ENCODE measurements around the gene TUBGCP4.
"Not testable (repeated sequence)": the region's sequence is repeated elsewhere in the genome, so short reads cannot be mapped to it uniquely, and the experiment has no call there.

Gene TUBGCP4, protein sequence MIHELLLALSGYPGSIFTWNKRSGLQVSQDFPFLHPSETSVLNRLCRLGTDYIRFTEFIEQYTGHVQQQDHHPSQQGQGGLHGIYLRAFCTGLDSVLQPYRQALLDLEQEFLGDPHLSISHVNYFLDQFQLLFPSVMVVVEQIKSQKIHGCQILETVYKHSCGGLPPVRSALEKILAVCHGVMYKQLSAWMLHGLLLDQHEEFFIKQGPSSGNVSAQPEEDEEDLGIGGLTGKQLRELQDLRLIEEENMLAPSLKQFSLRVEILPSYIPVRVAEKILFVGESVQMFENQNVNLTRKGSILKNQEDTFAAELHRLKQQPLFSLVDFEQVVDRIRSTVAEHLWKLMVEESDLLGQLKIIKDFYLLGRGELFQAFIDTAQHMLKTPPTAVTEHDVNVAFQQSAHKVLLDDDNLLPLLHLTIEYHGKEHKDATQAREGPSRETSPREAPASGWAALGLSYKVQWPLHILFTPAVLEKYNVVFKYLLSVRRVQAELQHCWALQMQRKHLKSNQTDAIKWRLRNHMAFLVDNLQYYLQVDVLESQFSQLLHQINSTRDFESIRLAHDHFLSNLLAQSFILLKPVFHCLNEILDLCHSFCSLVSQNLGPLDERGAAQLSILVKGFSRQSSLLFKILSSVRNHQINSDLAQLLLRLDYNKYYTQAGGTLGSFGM

DNA sequence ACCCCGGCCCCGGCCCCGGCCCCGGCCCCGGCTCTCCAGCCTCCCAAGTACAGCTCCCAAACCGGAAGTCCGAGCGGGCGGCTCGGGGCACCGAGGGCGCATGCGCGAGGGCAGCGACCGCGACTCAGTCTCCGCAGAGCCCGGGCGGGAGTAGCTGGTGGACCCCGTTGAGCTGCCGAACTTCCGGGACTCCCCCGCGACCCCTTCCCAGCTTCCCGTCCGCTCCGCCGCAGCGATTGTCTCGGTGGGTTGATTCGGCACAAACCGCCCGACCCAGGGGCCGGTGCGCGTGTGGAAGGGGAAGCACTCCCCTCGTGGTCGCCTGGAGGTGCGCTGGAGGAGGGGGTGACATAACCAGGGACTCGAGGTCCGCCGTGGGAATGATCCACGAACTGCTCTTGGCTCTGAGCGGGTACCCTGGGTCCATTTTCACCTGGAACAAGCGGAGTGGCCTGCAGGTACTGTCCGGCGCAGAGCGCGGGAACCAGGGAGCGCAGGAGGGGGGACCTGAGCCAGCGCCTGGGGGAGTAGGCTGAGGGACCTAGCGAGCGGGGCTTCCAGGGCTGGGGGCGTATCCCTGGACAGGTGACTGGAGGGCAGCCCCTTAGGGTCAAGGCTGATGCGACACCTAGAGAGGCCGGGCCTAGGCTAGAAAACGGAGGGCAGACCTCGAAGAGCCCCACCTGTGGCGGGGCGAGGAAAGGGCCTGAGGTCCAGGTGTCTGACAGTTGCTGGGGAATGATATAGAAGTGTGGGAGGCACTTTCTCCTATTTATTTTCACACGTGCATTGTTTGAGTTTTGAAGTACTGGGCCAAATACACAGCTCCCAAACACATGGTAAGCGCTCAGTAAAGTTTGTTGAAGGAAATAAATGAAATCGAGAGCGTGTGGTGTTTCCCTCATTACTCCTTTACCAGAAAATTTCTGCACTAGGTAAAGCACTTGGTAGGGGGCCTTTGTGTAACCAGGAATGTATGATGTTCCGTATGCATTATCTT lies at the start of gene TUBGCP4, which contains the start of gene ZSCAN29:
Gene TUBGCP4, plus strand, starts transcription at position 127 of the 1,000 bp plus-strand sequence. Its CDS starts 254 bp downstream, at position 381.
Gene ZSCAN29, minus strand, starts transcription at position 69 of the 1,000 bp plus-strand sequence. CDS start 1,130 bp downstream, outside the sequence.
- DNase-seq (ENCODE audit: low read depth in 2 of 2) = peak; percentile 75 to 80

DNA sequence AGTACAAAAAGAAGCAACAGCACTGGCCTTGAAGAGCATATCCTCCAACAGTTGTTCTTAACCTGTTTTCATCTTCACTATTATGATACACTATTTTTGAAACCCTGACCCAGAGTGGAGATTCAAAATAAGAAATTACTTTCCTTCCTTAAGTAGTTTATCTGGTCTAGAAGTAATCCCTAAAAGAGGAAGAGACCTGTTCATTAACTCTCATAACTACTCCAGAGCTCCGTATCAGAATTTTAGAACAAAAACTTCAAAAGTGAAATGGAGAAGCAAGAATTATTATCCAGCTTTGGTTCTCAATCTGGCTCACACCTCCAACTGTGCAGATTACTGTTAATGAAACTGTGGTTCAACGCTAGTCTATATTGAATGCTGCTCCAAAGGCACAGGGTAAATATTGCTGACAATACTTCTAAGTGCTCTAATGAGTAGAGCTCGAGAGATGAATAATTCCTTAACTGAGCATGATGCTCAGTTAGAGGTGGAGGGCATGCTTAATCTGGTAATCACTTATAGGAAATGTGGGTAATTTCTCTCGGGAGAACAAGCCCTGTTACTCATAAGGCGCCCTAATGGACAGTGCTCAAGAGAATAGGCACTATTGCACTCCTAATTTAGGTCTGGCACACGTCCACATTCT lies 45.7 kb upstream of the TUBGCP4 start:
- DNase-seq (ENCODE audit: low read depth in 2 of 2) = no peak

DNA sequence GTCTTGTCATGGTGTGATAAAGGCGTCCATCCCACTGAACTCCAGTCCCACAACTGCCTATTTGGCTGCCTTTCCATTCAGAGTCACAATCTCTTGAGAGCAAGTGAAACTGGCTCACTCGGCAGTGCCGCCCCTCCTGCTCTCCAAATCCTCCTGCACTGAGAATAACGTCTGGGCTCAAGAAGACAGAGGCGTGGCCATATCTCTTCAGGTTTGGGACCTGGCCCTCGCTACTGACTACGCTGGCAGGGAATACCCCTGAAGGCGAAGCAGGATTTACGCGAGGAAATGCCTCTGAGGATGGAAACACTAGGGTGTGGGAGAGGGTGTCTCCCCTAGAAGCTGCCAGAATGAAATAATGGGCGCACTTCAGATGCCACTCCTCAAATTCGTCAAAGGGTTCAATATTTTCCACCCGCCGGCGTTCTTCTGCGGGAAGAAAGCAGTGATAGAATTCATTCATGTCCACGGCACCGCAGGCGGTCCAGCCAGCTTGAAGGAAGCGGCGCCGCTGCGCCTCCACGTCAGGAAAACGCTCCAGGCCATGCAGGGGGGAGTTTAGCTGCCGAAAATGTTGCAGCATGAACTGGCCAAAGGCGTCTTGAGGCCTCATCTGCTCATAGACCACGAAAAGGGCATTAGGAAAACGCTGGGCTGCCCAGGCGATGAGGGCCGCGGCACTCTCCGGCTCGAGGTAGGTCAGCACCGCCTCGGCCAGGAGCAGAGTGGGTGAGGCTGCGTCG lies 41.5 kb upstream of the TUBGCP4 start:
- no peak for DNase-seq (ENCODE audit: low read depth in 2 of 2)

DNA sequence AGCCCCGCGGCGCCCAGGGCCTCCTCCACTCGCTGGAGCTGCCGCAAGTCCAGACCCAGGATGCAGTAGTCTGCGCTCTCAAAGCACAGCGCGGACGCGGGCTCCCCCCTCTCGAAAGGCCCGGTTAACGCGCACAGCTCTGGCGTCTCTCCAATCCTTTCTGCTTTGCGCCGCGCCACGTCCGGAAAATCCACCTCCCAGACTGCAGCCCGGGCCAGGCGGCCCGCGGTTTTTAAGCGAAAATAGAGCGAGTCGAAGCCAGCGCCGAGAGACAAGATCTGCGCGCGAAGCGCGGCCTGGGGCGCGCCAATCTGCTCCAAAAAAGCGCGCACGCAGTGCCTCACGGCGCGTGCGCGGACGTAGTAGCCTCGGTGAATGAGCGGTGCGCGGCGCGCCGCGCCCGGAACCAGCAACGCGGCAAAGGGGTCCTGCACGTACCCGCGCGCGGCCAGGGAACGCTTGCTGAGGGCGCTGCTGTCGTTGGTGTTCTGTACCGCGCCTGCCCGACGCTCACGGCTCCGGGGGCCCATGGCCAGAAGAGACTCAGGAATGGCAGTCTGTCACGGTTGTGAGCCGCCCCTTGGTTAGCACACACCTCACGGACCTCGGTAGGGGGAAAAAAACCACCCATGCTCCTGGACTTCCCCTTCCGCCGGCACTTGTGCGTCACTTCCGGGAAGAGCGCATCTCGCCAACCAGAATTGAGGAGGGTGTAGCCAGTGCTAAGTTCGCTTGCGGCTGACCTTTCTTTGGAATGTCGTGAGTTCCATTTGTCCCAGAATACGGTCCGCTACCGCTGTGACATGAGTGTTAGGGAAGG lies 40.7 kb upstream of the TUBGCP4 start, which contains the start of gene LCMT2:
Gene LCMT2, minus strand, starts transcription at position 614 of the 820 bp plus-strand sequence. Its CDS starts 84 bp downstream, at position 530.
- DNase-seq (ENCODE audit: low read depth in 2 of 2) = peak; percentile 80 to 81

DNA sequence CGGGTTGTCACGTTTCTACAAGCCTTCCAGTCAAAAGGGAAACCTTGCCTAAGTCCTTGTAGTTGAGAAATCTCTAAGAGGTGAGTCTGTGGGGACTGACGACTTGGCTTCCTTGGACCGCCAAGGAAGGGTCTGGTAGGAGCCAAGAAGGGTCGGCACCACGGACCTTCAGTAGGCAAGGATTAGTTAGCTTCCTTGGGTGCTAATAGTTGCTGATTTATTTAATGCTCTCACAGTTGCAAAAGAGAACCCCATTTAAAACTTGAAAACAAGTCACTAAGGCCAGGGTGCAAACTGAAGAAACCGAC lies 40.2 kb upstream of the TUBGCP4 start:
- DNase-seq (ENCODE audit: low read depth in 2 of 2) = no peak

- no peak for DNase-seq (ENCODE audit: low read depth in 2 of 2)
These were observed 24.6 kb upstream of the TUBGCP4 start for GRCh38 chr15:43346305-43346704.

- no peak for DNase-seq (ENCODE audit: low read depth in 2 of 2)
These were observed 23.8 kb upstream of the TUBGCP4 start for GRCh38 chr15:43347114-43347513.

GRCh38 chr15:43352693-43353382 lies 18.1 kb upstream of the TUBGCP4 start:
- no peak for DNase-seq (ENCODE audit: low read depth in 2 of 2)

- no peak for DNase-seq (ENCODE audit: low read depth in 2 of 2)
These were observed 10.1 kb upstream of the TUBGCP4 start for GRCh38 chr15:43360821-43361220.

DNA sequence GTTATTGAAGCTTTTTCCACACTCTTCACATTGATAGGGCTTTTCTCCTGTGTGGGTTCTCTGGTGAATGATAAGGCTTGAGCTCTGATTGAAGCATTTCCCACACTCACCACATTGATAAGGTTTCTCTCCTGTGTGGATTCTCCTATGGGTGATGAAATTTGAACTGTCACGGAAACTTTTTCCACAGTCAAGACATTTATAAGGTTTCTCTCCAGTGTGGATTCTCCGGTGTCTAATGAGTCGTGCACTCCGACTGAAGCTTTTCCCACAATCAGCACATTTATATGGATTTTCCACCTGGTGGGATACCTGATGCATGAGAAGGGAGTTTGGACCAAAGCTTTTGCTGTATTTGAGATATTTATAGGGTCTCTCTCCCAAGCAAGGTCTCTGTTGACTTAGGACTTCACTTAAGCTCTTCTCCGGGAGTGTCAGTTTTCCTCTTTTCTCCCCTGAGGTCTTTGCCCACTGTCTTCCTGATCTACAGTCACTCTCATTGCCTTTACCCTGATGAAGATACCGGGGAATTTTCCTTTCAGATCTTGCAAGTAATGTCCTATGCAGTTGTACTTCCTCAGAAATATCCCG lies 9.5 kb upstream of the TUBGCP4 start:
- DNase-seq (ENCODE audit: low read depth in 2 of 2) = no peak

DNA sequence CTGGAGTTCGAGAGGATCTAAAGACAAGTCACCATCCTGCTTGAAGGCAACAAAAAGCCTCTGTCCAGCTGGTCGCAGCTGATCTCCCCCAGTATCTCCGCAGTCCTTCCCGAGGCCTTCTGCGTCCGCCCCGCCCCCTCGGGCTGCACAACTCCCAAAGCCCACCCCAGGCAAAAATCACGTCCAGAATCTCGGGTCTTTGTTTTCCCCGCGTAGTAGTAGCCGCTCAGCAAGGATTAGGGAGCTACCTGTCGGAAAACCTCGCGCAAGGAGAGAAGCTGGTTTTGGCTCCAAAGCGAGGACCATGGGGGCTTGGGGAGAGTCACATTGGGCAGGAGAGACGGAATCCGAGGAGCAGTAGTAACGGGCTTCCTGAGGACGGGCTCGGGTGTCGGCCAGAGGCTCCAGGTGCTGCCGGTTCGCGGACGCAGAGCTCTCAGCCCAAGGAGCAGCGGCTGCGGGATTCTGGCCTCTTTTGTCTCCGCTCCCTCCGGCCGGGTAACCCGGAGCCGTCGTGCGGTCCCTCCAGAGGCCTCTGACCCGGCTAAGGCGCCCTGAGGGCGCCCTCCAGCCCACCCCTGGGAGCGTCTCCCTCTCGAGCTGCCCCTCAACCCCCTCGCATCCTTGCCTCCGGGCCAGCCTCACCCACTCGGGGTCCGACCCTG lies 459 bp upstream of the TUBGCP4 start:
- peak in 1 of 2 donors; percentile 1 for DNase-seq (ENCODE audit: low read depth in 2 of 2)

- peak in 1 of 2 donors; percentile 6 for DNase-seq (ENCODE audit: low read depth in 2 of 2)
These were observed 5.3 kb downstream of the TUBGCP4 start for GRCh38 chr15:43376017-43376705.

- no peak for DNase-seq (ENCODE audit: low read depth in 2 of 2)
These were observed 7.7 kb downstream of the TUBGCP4 start for GRCh38 chr15:43378601-43379000.

DNA sequence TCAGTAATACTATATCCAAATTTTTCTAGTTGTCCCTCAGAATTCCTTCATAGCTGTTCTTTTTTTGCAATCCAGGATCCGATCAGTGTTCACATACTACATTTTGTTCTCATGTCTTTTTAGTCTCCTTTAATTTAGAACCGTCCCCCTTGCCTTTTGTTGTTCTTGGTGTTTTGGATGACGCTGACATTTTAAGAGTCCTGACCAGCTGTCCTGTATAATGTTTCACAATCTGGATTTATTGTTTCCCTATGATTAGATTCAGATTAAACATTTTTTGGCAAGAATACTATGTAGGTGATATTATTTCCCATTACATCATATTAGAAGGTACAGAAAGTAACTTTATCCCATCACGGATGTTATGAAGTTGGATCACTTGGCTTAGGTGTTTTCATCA lies 11.4 kb downstream of the TUBGCP4 start:
- no peak for DNase-seq (ENCODE audit: low read depth in 2 of 2)

- DNase-seq (ENCODE audit: low read depth in 2 of 2) = no peak
These were observed 12.2 kb downstream of the TUBGCP4 start for GRCh38 chr15:43383070-43383469.

- no peak for DNase-seq (ENCODE audit: low read depth in 2 of 2)
These were observed 19.8 kb downstream of the TUBGCP4 start for GRCh38 chr15:43390723-43391122.

- not testable (repeated sequence) for DNase-seq (ENCODE audit: low read depth in 2 of 2)
These were observed 22.7 kb downstream of the TUBGCP4 start for GRCh38 chr15:43393592-43393991.

Measured in stimulated activated CD8-positive, alpha-beta memory T cell treated with anti-CD3 and anti-CD28 coated beads, Interleukin-15, amount 100 ng/mL, for 48 hours (primary cell).